ENCODE measurements around the gene SETBP1. TPM values are rescaled to one million over a fixed set of nuclear protein-coding genes. Genes with fewer than 3 reads are reported as not detected.

SETBP1 gene
- total and polyA plus RNA-seq, 2 of the 13 experiments (the other 11 are each of a cell fraction or from before 2014, with no cell fraction given): 0.18 to 0.65 TPM

GRCh38 chr18:44833786-44834185 is 153.1 kb downstream of the SETBP1 start (continued):
- TF ChIP-seq, protein P1, sequence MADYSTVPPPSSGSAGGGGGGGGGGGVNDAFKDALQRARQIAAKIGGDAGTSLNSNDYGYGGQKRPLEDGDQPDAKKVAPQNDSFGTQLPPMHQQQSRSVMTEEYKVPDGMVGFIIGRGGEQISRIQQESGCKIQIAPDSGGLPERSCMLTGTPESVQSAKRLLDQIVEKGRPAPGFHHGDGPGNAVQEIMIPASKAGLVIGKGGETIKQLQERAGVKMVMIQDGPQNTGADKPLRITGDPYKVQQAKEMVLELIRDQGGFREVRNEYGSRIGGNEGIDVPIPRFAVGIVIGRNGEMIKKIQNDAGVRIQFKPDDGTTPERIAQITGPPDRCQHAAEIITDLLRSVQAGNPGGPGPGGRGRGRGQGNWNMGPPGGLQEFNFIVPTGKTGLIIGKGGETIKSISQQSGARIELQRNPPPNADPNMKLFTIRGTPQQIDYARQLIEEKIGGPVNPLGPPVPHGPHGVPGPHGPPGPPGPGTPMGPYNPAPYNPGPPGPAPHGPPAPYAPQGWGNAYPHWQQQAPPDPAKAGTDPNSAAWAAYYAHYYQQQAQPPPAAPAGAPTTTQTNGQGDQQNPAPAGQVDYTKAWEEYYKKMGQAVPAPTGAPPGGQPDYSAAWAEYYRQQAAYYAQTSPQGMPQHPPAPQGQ (CRISPR knock-in tag; IDR thresholded peaks at IDR 0.05; ENCODE audit: borderline replicate concordance): no peak
- no peak for TF ChIP-seq SRSF1 (optimal IDR thresholded peaks at IDR 0.05; ENCODE audit: low read depth, low read length)
- no peak for TF ChIP-seq ZKSCAN8 (CRISPR knock-in tag; IDR thresholded peaks at IDR 0.05; ENCODE audit: borderline replicate concordance)
- TF ChIP-seq HMGXB3 (CRISPR knock-in tag; IDR thresholded peaks at IDR 0.05; ENCODE audit: borderline replicate concordance): no peak

GRCh38 chr18:44834867-44835469 is 154.3 kb downstream of the SETBP1 start:
- 36% methylated on average over 5 of the region's 5 CpGs for WGBS (ENCODE audit: low lambda C conversion rate)
- CTCF ChIA-PET (ENCODE audit: low intra/inter-chr PET ratio, low total read pairs): no interaction called here

More at GRCh38 chr18:44834867-44835469, 154.3 kb downstream of the SETBP1 start:
- H3K9ac ChIP-seq (ENCODE audit: insufficient read depth, low read depth, low read length): no peak overlapping the region
- H3K27me3 ChIP-seq (ENCODE audit: control insufficient read depth in 1 of 2, insufficient read depth in 2 of 2, low read length in 2 of 2): no peaks in the 10 kb centered on the region
- H3K36me3 ChIP-seq (replicated peaks in 1 of 2; ENCODE audit: control insufficient read depth in 1 of 2, insufficient read depth in 2 of 2, low read length in 2 of 2): no peaks in the 10 kb centered on the region
- H4K20me1 ChIP-seq (ENCODE audit: insufficient read depth, low read length): no peaks in the 10 kb centered on the region
- no peaks in the 10 kb centered on the region for H3K79me2 ChIP-seq (ENCODE audit: insufficient read depth, low read length)
- POLR2A ChIA-PET: no interaction called here
- in situ Hi-C loops (cut with HindIII; ENCODE audit: extremely low pct_ligation_motif_present, low pct_unique_long_range_greater_than_20kb): no loop called here
- no peak overlapping the region for H3K4me2 ChIP-seq (ENCODE audit: low read depth, low read length)
- no peaks in the 10 kb centered on the region for H3K4me1 ChIP-seq (ENCODE audit: insufficient read depth, low read length)
- H2AFZ ChIP-seq (ENCODE audit: low read length): no peak overlapping the region
- H3K27ac ChIP-seq (ENCODE audit: extremely low read length, insufficient read depth, low read length): no peak overlapping the region
- no TSS peak for BruUV-seq (replicated peaks)
- H3K4me3 ChIP-seq (replicated peaks in 1 of 3; ENCODE audit: insufficient read depth in 1 of 3, low read depth in 2 of 3, low read length in 3 of 3): no peak overlapping the region
- FAIRE-seq (no peak), ATAC-seq (no peak), DNase-seq (ENCODE audit: low spot score) (no peak)
- H3K9me3 ChIP-seq (ENCODE audit: low read length): no peaks in the 10 kb centered on the region
- intact Hi-C loops (cut with micrococcal nuclease; ENCODE audit: unreplicated experiment): no loop called here
- TF ChIP-seq ZNF761 (CRISPR knock-in tag; conservative IDR thresholded peaks at IDR 0.05): no peak
- TF ChIP-seq ZNF317 (CRISPR knock-in tag; IDR thresholded peaks at IDR 0.05): 0 out of 2 replicates have a peak, but pooled peaks have one; percentile 31
